Sigmoid colon (tissue), 3 donors: ENCODE measurements around the gene SLC47A2.

Source experiments
- CTCF ChIP-seq, 4 experiments: fragments of 450-650 bp in 3 of 4; fragments of 200-600 bp in 1 of 4; IDR thresholded peaks; one replicate each; pipeline ENCODE4 v1.5.1; 2016 to 2019; ENCODE audit warnings: antibody characterized with exemption in 4 of 4, mild to moderate bottlenecking in 3 of 4, moderate library complexity in 2 of 4
- POLR2A ChIP-seq, 2 donors: fragments of 450-650 bp; IDR thresholded peaks; one replicate each; pipeline ENCODE4 v1.6.1; 2016; ENCODE audit warnings: antibody characterized with exemption in 2 of 2, mild to moderate bottlenecking in 2 of 2, moderate library complexity in 2 of 2

- peak; percentile 84 to 99 (median 92) for TF ChIP-seq CTCF (IDR thresholded peaks at IDR 0.05)
- TF ChIP-seq POLR2A (IDR thresholded peaks at IDR 0.05): no peak
These were observed 28.8 kb upstream of the SLC47A2 start for GRCh38 chr17:19744922-19745757.
